ENCODE data around the gene BANF2. TPM values are rescaled to one million over a fixed set of nuclear protein-coding genes. Genes with fewer than 3 reads are reported as not detected.

Gene BANF2
- total and polyA plus RNA-seq, 2 of the 13 experiments (the other 11 are each of a cell fraction or from before 2014, with no cell fraction given) = 0.35 TPM; not detected in 1

- TF ChIP-seq ZHX2 (IDR thresholded peaks at IDR 0.05; ENCODE audit: low read depth) (no peak), ZHX2 (CRISPR knock-in tag; IDR thresholded peaks at IDR 0.05; ENCODE audit: borderline replicate concordance) (no peak), MEF2D (CRISPR knock-in tag; IDR thresholded peaks at IDR 0.05) (no peak), HIVEP1 (CRISPR knock-in tag; IDR thresholded peaks at IDR 0.05) (peak; percentile 40; the same call in 1 of the 2 replicates), EZH2 (conservative IDR thresholded peaks at IDR 0.05; ENCODE audit: low read depth, low read length) (no peak), MYPOP (CRISPR knock-in tag; IDR thresholded peaks at IDR 0.05) (no peak), NFE2 (CRISPR knock-in tag; IDR thresholded peaks at IDR 0.05) (no peak), RNF2 (conservative IDR thresholded peaks at IDR 0.05; ENCODE audit: low read depth) (peak; percentile 63; the same call in 1 of the 2 replicates), ZNF780A (CRISPR knock-in tag; IDR thresholded peaks at IDR 0.05) (0 out of 2 replicates have a peak, but pooled peaks have one; percentile 26), MED8 (CRISPR knock-in tag; IDR thresholded peaks at IDR 0.05; ENCODE audit: insufficient replicate concordance) (peak; percentile 36), ZNF235 (CRISPR knock-in tag; IDR thresholded peaks at IDR 0.05; ENCODE audit: borderline replicate concordance) (no peak), TMF1 (CRISPR knock-in tag; IDR thresholded peaks at IDR 0.05; ENCODE audit: low read depth) (no peak)
- TF ChIP-seq, protein P1, sequence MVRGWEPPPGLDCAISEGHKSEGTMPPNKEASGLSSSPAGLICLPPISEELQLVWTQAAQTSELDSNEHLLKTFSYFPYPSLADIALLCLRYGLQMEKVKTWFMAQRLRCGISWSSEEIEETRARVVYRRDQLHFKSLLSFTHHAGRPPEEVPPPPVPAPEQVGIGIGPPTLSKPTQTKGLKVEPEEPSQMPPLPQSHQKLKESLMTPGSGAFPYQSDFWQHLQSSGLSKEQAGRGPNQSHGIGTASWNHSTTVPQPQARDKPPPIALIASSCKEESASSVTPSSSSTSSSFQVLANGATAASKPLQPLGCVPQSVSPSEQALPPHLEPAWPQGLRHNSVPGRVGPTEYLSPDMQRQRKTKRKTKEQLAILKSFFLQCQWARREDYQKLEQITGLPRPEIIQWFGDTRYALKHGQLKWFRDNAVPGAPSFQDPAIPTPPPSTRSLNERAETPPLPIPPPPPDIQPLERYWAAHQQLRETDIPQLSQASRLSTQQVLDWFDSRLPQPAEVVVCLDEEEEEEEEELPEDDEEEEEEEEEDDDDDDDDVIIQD (CRISPR knock-in tag; IDR thresholded peaks at IDR 0.05; ENCODE audit: low read depth) = no peak
These were observed 25.5 kb downstream of the BANF2 start (continued) for GRCh38 chr20:17725094-17725835.

Measured in HepG2 (cell line).